OCI-LY3 (cell line): ENCODE results near the gene STIM1.
A peak's percentile ranks its signal among the peaks of the same experiment; 100 is the strongest.
"Not testable (repeated sequence)": the region's sequence is repeated elsewhere in the genome, so short reads cannot be mapped to it uniquely, and the experiment has no call there.

Experiments
- H2AFZ ChIP-seq: fragments of 200-600, 300-600 bp; shearing (Covaris generic); 2 replicates; pipeline ENCODE4 v1.6.0; 2014; ENCODE audit warnings: antibody characterized with exemption, low read depth, low read length
- H3K27ac ChIP-seq: fragments of 200-600, 300-600 bp; sonication (generic); 2 replicates; pipeline ENCODE4 v1.5.1; 2014; ENCODE audit warnings: mild to moderate bottlenecking, low read length, moderate library complexity, mixed read lengths
- H3K27me3 ChIP-seq: fragments of 200-600, 300-600 bp; sonication (generic); 2 replicates; pipeline ENCODE4 v1.6.1; 2014; ENCODE audit warnings: low read depth, low read length, mixed read lengths
- H3K36me3 ChIP-seq: fragments of 200-600, 300-600 bp; sonication (generic); replicated peaks from 2 replicates; pipeline ENCODE3; 2014; ENCODE audit warnings: low read depth, low read length, mixed read lengths
- H3K4me1 ChIP-seq: fragments of 300-600, 200-600 bp; sonication (generic); 2 replicates; pipeline ENCODE4 v1.6.1; 2014; ENCODE audit warnings: low read length, mixed read lengths
- H3K4me2 ChIP-seq: fragments of 200-600, 300-600 bp; sonication (generic); 2 replicates; pipeline ENCODE4 v1.6.1; 2014; ENCODE audit warnings: low read length, mixed read lengths
- H3K4me3 ChIP-seq: fragments of 300-600, 200-600 bp; sonication (generic); 2 replicates; pipeline ENCODE4 v1.5.1; 2014; ENCODE audit warnings: antibody characterized with exemption, mild to moderate bottlenecking, low read length, moderate library complexity
- H3K79me2 ChIP-seq: fragments of 300-600, 200-600 bp; shearing (Covaris generic); 2 replicates; pipeline ENCODE4 v1.6.1; 2014; ENCODE audit warnings: mild to moderate bottlenecking, low read length, mixed read lengths
- H3K9ac ChIP-seq: fragments of 300-600, 200-600 bp; shearing (Covaris generic); 2 replicates; pipeline ENCODE4 v1.6.0; 2014; ENCODE audit warnings: mild to moderate bottlenecking, low read length, moderate library complexity
- H3K9me3 ChIP-seq: fragments of 200-600, 300-600 bp; shearing (Covaris generic); 2 replicates; pipeline ENCODE4 v1.6.1; 2014; ENCODE audit warnings: low read length, mixed read lengths; ENCODE audit not compliant: insufficient read depth
- H4K20me1 ChIP-seq: fragments of 200-600, 300-600 bp; sonication (generic); 2 replicates; pipeline ENCODE4 v1.6.1; 2016; ENCODE audit warnings: low read length, mixed read lengths; ENCODE audit not compliant: insufficient read depth
- CTCF ChIP-seq: fragments of 200-600, 300-600 bp; sonication (generic); IDR thresholded peaks from 2 replicates; pipeline ENCODE4 v1.5.1; 2014; ENCODE audit warnings: antibody characterized with exemption, low read length, low read depth
- EZH2phosphoT487 ChIP-seq: fragments of 200-600 bp; shearing (Covaris generic); IDR thresholded peaks from 2 replicates; pipeline ENCODE4 v1.6.1; 2018; ENCODE audit warnings: antibody characterized with exemption, mixed run types, low read depth

Gene STIM1

DNA sequence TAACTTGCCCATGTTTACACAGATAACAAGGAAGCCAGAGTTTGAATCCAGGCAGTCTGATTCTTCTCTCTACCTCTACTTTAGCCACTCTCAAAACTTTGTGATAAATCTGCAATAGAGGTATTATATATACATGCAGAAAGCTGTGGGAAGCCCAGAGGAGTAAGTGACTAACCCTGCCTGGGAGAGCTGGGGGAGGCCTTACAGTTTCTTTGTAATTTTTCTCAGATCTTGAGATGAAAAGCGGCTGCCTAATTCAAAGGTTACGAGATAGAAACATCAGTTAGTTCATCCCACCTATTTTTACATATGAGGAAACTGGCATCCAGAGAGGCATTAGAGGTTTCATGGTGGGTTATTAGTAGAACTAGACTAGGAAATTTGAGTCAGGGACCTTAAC, 4.9 kb downstream of the STIM1 start:
- H3K4me2 ChIP-seq, result no peak overlapping the region
- H3K36me3 ChIP-seq, result no peaks in the 10 kb centered on the region
- no peaks in the 10 kb centered on the region for H3K9me3 ChIP-seq
- H4K20me1 ChIP-seq, result peaks cover 3% of the 10 kb centered on the region
- H3K9ac ChIP-seq, result no peak overlapping the region
- peaks cover 70% of the 10 kb centered on the region for H3K79me2 ChIP-seq
- H3K4me1 ChIP-seq, result peaks cover 23% of the 10 kb centered on the region
- no peak overlapping the region for H3K4me3 ChIP-seq
- no peak overlapping the region for H2AFZ ChIP-seq
- no peaks in the 10 kb centered on the region for H3K27me3 ChIP-seq
- TF ChIP-seq CTCF (no peak), EZH2phosphoT487 (no peak)
- no peak overlapping the region for H3K27ac ChIP-seq

GRCh38 chr11:3860898-3861393, 5.5 kb downstream of the STIM1 start:
- not testable (repeated sequence) for H3K4me2 ChIP-seq, H3K9me3 ChIP-seq, H3K27ac ChIP-seq, H3K9ac ChIP-seq, H3K36me3 ChIP-seq, H3K27me3 ChIP-seq, H3K4me3 ChIP-seq, H4K20me1 ChIP-seq, H2AFZ ChIP-seq
- Histone ChIP-seq H3K79me2 (peaks cover 72% of the 10 kb centered on the region), H3K4me1 (peaks cover 29% of the 10 kb centered on the region)

DNA sequence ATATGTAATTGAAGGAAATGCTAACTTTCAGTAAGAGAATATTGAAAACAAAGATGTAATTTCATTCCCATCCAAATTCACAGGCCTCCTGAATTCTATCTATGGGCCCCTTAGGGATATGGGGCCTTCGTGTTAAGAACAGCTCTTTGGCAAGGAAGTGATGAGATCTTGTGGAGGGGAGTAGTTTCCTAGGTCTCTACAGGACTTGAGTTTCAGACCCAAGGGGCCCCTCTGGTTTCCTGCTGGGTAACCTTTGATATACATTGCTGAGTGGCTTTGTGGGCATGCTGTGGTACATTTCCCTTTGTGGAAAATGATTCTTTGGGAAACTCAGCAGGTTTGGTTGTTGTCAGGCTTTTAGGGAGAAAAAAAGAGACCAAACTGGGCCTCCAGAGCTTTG, 6.2 kb downstream of the STIM1 start:
- Histone ChIP-seq H3K4me2 (no peak overlapping the region), H4K20me1 (peaks cover 7% of the 10 kb centered on the region), H3K79me2 (peaks cover 72% of the 10 kb centered on the region), H3K4me3 (no peak overlapping the region), H3K4me1 (peaks cover 28% of the 10 kb centered on the region), H3K9me3 (no peaks in the 10 kb centered on the region), H3K27ac (no peak overlapping the region), H3K9ac (no peak overlapping the region), H2AFZ (no peak overlapping the region), H3K36me3 (no peaks in the 10 kb centered on the region), H3K27me3 (no peaks in the 10 kb centered on the region)
- TF ChIP-seq CTCF, result no peak
- no peak for TF ChIP-seq EZH2phosphoT487

DNA sequence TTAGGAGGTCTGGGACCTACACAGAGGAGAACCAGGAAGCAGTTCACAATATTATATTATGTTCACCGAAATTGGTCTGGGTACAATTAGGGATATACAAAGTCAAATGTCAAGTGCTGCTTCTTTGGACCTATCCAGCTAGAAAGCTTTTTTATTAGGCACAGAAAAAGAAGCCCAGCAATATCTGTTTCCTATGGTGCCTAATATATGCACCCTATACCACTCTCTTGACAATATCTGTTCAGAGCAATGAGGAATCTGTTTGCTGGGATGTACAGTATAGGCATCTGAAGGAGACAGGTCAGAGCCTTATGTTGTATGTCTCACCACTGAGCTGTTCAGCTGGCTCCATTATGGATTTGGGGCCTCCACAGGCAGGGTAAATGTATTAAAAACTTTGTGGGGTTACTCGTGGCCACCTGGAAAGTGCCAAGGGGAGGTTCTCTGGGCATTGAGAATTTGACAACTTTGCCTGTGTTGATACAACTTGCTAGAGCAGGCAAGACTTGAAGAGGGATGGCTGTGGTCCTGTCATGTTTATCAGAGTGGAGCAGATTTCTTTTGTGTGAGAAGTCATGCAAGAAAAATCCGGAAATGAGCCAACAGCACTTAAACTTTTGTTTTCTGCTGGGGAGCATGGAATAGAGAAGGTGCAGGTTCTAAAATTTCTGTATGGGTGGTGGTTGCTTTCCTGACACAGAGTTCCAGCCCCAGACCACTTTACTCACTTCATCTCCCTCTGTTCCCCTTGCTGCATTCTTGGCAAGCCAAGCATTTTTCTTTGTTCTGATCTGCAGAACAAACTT, 10.1 kb downstream of the STIM1 start:
- H3K27me3 ChIP-seq, result no peaks in the 10 kb centered on the region
- H3K4me1 ChIP-seq, result peaks cover 19% of the 10 kb centered on the region
- H3K9me3 ChIP-seq, result no peaks in the 10 kb centered on the region
- H3K79me2 ChIP-seq, result peaks cover 58% of the 10 kb centered on the region
- no peak overlapping the region for H3K9ac ChIP-seq
- peak overlapping the region; percentile 27; the same call in 1 of the 2 replicates for H3K4me2 ChIP-seq
- no peak overlapping the region for H3K27ac ChIP-seq
- no peak overlapping the region for H3K4me3 ChIP-seq
- TF ChIP-seq EZH2phosphoT487 (no peak), CTCF (no peak)
- H2AFZ ChIP-seq, result no peak overlapping the region
- H3K36me3 ChIP-seq, result no peaks in the 10 kb centered on the region
- peaks cover 17% of the 10 kb centered on the region for H4K20me1 ChIP-seq
